GM18526 (cell line): Measurements from ENCODE around the gene OR5H6.

Source experiments
- POLR2A ChIP-seq: IDR thresholded peaks from 3 replicates; pipeline ENCODE4 v1.6.1; 2011; ENCODE audit not compliant: insufficient read length; ENCODE audit errors: extremely low read depth

OR5H6 gene

GRCh38 chr3:98291332-98291957 is 27.4 kb downstream of the OR5H6 start:
- TF ChIP-seq POLR2A: no peak
